HG03095 (cell line): Measurements from ENCODE around the gene NEDD4L.

Source experiments
- ATAC-seq: cut with Tn5 transposase; IDR thresholded peaks from one replicate; pipeline ENCODE4 v1.9.1; 2021; ENCODE audit warnings: moderate library complexity; ENCODE audit not compliant: unreplicated experiment

Gene NEDD4L

GRCh38 chr18:58390399-58390798, 346.4 kb downstream of the NEDD4L start:
- ATAC-seq: no peak

- ATAC-seq: no peak
Observed at GRCh38 chr18:58391231-58391825, 347.3 kb downstream of the NEDD4L start.

GRCh38 chr18:58391932-58392323, 347.9 kb downstream of the NEDD4L start:
- no peak for ATAC-seq

- no peak for ATAC-seq
Observed at GRCh38 chr18:58392324-58393000, 348.4 kb downstream of the NEDD4L start.

- ATAC-seq: no peak
Observed at GRCh38 chr18:58393295-58393694, 349.3 kb downstream of the NEDD4L start.

GRCh38 chr18:58394046-58394445, 350.0 kb downstream of the NEDD4L start:
- no peak for ATAC-seq

GRCh38 chr18:58394602-58395425, 350.8 kb downstream of the NEDD4L start:
- no peak for ATAC-seq

GRCh38 chr18:58396144-58396543, 352.1 kb downstream of the NEDD4L start:
- no peak for ATAC-seq

GRCh38 chr18:58396966-58397365, 352.9 kb downstream of the NEDD4L start:
- ATAC-seq: no peak

GRCh38 chr18:58397385-58398132, 353.5 kb downstream of the NEDD4L start:
- ATAC-seq: no peak

GRCh38 chr18:58398648-58399398, 354.8 kb downstream of the NEDD4L start:
- ATAC-seq: no peak

GRCh38 chr18:58400331-58400870, 356.4 kb downstream of the NEDD4L start:
- no peak for ATAC-seq

- ATAC-seq: no peak
Observed at GRCh38 chr18:58401191-58401590, 357.2 kb downstream of the NEDD4L start.

- no peak for ATAC-seq
Observed at GRCh38 chr18:58402247-58402646, 358.2 kb downstream of the NEDD4L start.

GRCh38 chr18:58402951-58403702, 359.1 kb downstream of the NEDD4L start:
- no peak for ATAC-seq

GRCh38 chr18:58403799-58404455, 359.9 kb downstream of the NEDD4L start:
- no peak for ATAC-seq

- ATAC-seq: no peak
Observed at GRCh38 chr18:58405107-58405898, 361.3 kb downstream of the NEDD4L start.

GRCh38 chr18:58407263-58407648, 363.2 kb downstream of the NEDD4L start:
- no peak for ATAC-seq
